Measurements from ENCODE around the gene DOHH. TPM values are rescaled to one million over a fixed set of nuclear protein-coding genes. Genes with fewer than 3 reads are reported as not detected.

The DOHH gene
- total RNA-seq, 2 donors from 2014 or later: 14.1 to 18.4 TPM

DNA sequence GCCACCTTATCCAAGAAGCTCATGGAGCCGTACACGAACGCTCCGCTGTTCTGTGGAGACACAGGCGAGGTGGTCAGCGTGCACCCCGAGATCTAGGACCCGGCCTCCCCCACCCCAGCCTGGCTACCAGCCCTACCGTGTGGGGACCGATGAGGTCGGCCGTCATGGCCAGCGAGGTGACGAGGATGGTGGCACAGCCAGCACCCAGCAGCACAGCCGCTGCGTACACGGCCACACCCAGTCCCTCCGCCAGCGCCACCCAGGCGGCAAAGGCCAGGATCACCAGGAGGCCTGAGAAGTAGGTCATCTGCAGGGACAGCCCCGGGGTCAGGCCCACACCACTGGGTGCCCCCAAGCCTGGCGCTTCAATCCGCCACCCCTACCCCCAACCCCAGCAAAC, 45.6 kb upstream of the DOHH start:
- DNase-seq (ENCODE audit: low spot score): no peak
- Histone ChIP-seq H3K27me3 (no peaks in the 10 kb centered on the region), H3K4me1 (no peaks in the 10 kb centered on the region), H3K36me3 (no peaks in the 10 kb centered on the region), H3K27ac (no peak overlapping the region), H3K9me3 (no peaks in the 10 kb centered on the region), H3K4me3 (no peak overlapping the region)
- TF ChIP-seq, protein P1, sequence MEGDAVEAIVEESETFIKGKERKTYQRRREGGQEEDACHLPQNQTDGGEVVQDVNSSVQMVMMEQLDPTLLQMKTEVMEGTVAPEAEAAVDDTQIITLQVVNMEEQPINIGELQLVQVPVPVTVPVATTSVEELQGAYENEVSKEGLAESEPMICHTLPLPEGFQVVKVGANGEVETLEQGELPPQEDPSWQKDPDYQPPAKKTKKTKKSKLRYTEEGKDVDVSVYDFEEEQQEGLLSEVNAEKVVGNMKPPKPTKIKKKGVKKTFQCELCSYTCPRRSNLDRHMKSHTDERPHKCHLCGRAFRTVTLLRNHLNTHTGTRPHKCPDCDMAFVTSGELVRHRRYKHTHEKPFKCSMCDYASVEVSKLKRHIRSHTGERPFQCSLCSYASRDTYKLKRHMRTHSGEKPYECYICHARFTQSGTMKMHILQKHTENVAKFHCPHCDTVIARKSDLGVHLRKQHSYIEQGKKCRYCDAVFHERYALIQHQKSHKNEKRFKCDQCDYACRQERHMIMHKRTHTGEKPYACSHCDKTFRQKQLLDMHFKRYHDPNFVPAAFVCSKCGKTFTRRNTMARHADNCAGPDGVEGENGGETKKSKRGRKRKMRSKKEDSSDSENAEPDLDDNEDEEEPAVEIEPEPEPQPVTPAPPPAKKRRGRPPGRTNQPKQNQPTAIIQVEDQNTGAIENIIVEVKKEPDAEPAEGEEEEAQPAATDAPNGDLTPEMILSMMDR (IDR thresholded peaks at IDR 0.05): no peak

DNA sequence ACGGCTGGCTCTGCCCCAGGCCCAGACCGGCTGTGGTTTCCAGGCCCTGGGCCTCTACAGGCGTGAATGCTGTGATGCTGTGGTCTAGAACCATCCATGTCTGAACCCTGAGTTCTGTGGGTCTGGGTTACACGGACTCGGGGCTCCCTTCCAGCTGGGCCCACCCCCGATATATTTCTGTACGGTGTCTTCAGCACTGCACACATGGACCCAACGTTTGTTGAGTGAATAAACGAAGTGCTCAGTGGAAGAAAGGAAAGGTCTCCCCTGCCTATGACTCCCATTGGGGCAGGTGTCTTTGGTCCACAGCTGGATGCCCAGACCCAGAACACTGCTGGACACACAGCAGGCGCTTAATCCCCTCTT, 45.2 kb upstream of the DOHH start:
- Histone ChIP-seq H3K27ac (no peak overlapping the region), H3K36me3 (no peaks in the 10 kb centered on the region), H3K4me3 (no peak overlapping the region), H3K9me3 (no peaks in the 10 kb centered on the region), H3K27me3 (no peaks in the 10 kb centered on the region), H3K4me1 (no peaks in the 10 kb centered on the region)
- TF ChIP-seq, protein P1 (IDR thresholded peaks at IDR 0.05): no peak
- DNase-seq (ENCODE audit: low spot score): no peak

DNA sequence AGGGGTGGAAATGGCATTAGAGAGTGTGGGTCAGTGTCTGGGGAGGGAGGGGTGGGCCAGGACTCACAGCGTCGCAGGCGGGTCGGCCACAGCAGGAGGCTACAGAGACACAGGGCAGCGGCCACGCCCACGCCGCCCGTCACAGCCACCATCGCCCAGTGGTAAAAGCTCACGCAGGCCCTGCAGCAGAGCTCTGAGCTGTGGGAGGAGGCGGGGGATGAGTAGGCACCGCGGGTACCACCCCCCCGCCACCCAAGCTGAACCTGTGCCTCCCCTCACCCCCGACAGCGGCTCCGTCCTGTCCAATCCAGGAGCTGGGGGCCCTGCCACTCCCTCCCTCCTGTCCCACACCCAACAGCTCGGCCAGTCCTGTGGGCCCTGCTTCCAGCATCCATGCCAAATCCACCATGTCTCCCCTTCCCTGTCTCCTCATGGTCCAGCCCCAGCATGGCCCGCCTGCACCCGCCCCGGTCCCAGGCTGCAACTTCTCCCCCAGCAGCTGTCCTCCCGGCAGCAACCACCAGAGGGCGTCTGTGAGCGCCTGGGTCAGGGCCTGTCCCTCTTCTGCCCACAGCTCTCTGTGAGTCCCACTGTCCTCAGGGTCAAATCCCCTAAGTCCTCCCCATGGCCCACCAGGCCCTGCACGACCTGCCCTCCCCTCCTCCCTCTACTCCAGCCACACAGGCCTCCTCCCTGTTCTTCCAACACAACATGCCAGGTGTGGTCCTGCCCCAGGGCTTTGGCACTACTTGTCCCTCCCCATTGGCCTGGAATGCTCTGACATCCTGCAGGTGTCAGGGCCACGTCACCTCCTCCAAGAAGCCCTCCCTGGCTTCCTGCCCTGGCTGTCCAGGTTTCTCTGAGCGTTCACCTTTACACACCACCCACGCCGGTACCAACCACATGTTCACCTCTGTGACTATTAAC, 44.5 kb upstream of the DOHH start:
- no peaks in the 10 kb centered on the region for H3K4me1 ChIP-seq
- TF ChIP-seq, protein P1 (IDR thresholded peaks at IDR 0.05): peak; percentile 84 to 98
- no peak overlapping the region for H3K27ac ChIP-seq
- DNase-seq (ENCODE audit: low spot score): peak; percentile 75
- no peaks in the 10 kb centered on the region for H3K36me3 ChIP-seq
- no peak overlapping the region for H3K4me3 ChIP-seq
- H3K9me3 ChIP-seq: no peaks in the 10 kb centered on the region
- H3K27me3 ChIP-seq: no peaks in the 10 kb centered on the region

DNA sequence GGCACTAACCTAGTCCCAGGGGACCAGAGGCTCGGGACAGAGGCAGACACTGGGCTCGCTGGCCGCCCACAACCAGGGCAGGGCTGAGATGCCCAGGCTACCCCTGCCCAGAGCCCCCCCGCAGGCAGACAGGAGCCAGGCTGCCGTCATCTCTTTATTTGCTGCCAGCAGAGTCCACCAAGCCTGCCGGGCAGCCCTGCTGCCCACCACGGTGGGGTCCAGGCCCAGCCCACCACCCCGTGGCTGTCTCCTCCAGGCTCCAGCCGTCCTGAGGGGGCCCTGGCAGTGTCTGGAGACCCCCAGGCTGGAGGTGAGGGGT, 43.5 kb upstream of the DOHH start:
- no peak for DNase-seq (ENCODE audit: low spot score)
- H3K4me3 ChIP-seq: no peak overlapping the region
- no peaks in the 10 kb centered on the region for H3K9me3 ChIP-seq
- no peaks in the 10 kb centered on the region for H3K36me3 ChIP-seq
- H3K4me1 ChIP-seq: no peaks in the 10 kb centered on the region
- TF ChIP-seq, protein P1 (IDR thresholded peaks at IDR 0.05): no peak
- H3K27ac ChIP-seq: no peak overlapping the region
- no peaks in the 10 kb centered on the region for H3K27me3 ChIP-seq

DNA sequence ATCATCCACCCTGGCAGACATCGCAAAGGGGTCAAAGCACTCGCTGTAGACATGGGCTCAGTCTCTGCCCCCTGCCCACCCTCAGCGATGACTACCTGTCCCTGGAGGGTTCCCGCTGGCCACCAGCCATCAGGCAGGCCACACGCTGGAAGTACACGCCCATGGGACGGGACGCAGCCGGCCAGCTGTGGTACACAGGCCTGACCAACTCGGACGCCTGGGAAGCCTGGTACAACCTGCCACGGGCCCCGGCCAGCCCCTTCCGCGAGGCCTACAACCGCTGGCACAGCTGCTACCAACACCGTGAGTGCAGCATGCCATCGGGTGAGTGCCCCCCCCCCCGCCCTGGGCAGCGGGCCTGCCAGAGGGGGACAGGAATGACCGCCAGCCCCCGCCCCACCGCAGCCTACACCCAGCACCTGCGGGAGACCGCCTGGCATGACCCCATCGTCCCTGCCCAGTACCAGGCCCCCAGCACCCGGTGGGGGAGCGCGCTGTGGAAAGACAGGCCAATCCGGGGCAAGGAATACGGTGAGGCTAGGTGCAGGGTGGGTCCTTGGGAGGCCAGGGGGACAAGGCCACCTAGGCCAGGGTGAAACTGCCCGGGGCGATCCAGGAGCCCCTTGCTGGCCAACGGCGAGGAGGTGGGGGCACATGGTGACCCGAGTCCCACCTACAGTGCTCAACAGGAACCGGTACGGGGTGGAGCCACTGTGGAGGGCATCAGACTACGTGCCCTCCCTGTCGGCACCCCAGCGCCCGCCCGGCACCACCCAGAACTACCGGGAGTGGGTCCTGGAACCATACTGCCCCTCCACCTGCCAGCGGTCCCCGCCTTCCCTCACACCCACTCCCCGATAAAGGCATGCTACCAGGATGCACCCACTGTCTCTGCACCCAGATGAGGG, 42.9 kb upstream of the DOHH start:
- H3K4me3 ChIP-seq: no peak overlapping the region
- H3K9me3 ChIP-seq: no peaks in the 10 kb centered on the region
- H3K27ac ChIP-seq: no peak overlapping the region
- no peaks in the 10 kb centered on the region for H3K27me3 ChIP-seq
- no peak for DNase-seq (ENCODE audit: low spot score)
- no peaks in the 10 kb centered on the region for H3K4me1 ChIP-seq
- TF ChIP-seq, protein P1 (IDR thresholded peaks at IDR 0.05): no peak
- H3K36me3 ChIP-seq: no peaks in the 10 kb centered on the region

All from right atrium auricular region (tissue), 2 donors.